GM04503 (cell line): Measurements from ENCODE around the gene TAF3.
"Not testable (repeated sequence)": the region's sequence is repeated elsewhere in the genome, so short reads cannot be mapped to it uniquely, and the experiment has no call there.

ENCODE experiments used
- DNase-seq: peaks from one replicate; pipeline ENCODE4 v3.0.0-alpha.2; 2012; ENCODE audit warnings: low read depth

Gene TAF3

DNA sequence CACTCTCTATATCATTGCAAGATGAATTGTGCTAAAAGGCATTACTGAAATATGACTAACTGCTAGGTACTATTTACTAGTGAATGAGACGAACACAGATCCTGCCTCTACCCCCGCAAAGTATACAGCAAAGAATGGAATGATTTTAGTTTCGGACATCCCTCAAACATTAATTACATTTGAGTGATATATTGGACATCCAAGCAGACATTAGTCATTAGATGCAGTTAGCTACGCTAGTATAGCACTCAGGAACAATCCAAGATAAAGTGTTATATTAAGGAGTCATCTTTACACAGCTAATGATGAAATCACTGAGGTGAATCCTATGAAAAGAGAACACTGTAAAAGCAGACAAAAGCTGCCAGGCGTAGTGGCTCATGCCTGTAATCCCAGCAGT is 7.3 kb upstream of the TAF3 start:
- DNase-seq = no peak

DNA sequence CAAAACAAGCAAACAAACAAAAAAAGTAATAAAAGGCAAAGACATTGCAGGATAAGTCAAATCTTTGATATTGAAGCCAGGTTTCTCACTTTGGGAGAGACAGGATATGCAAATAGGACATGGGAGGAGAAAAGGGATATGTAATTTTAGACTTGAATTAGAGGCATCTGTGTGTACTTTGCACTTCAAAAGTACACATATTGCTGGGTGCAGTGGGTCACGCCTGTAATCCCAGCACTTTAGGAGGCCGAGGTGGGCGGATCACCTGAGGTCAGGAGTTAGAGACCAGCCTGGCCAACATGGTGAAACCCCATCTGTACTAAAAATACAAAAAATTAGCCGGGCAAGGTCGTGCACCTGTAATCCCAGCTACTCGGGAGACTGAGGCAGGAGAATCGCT is 6.6 kb upstream of the TAF3 start:
- not testable (repeated sequence) for DNase-seq

DNA sequence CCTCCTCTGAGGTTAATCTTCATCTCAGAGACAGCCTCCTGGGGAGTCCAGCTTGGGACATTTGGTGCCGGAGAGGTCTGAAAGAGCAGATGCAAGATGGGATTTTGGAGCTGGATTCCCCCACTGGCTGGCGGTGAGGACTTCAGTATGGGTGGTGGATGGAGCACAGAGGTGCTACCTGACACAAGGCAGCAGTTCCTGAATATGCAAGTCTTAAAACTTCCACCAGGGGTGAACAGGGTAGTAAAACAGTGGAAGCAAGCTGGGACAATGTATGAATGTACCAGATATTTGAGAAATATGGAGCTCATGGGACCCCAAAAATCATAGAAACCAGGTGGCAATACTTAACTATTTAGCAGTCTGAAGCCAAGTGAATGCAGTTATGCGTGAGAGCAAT is 4.8 kb upstream of the TAF3 start:
- no peak for DNase-seq

DNA sequence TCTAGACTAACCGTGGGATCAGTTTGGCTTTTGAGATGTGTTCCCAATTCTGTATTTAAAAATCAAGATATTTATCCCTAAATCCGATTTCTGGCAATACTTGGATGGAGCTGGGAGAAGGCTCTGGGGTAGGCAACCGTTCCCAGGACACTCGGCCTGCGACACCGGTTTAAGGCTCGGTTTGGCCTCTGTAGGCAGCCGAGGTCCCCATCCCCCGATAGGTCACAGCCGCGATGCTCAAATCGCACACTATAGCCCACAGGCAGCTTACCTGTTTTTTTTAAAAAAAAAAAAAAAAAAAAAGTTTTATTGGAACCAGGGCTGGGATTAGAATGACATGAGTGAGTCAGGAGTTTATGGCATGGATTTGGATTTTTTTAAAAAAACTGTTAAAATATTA is 729 bp upstream of the TAF3 start:
- DNase-seq = no peak

DNA sequence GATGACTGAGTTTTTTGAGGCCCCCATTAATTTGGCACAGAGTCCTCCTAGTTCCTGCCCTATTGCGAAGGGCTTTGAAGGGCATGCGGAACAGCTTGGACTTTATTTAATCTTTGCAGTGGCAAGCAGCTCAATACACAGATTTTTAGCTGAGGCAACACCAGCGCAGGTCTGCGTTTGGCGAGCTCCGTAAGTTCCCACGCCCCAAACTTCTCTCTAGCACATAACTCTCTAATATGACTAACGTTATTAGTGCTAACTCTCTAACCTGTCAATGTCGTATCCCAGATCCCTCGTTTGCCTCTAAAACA is 366 bp upstream of the TAF3 start:
- no peak for DNase-seq

DNA sequence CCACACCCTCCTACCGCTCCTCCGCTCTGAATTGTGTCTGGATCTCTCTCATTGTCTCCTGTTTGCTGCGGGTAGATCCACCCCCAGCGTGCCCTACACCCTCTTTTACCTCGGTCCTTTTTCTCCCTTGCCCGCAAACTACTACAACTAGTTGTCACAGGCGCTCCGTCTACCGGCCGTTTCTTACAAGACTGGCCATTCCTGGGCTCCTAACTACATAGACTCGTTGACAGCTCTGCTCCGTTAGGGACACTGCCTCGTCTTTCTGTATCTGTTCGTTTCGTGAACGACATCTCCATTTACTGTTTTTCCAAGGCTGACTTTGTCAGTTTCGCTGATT is 786 bp downstream of the TAF3 start:
- no peak for DNase-seq

DNA sequence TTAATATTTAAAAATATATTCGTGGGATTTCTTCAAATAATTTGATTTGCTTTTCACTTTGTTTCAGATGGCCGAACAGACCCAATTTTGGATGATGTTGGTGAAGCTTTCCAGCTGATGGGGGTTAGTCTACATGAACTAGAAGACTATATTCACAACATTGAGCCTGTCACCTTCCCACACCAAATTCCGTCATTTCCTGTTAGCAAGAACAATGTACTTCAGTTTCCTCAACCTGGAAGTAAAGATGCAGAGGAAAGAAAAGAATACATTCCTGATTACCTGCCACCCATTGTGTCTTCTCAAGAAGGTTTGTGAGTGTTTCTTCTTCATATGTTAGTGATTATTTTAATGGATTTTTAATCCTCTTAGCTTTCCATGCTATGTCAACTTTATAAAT is 5.9 kb downstream of the TAF3 start:
- DNase-seq = no peak

DNA sequence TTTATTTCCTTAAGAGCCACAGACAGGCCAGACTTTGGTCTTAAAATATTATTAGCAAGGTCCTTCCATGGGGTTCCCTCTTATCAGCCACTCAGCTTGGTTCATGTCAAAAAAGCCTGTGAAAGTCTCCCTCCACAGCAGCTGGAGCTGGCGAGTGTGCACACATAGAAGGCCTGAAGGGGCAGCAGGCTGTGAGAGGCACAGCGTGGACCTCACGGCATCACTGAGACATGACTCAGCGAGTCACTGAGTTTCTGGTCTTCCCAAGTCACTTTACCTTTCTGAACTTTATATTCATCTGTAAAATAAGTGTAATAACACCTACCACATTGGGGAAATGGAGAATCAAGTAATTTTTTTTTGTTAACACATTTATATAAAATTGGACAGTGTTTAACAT is 8.7 kb downstream of the TAF3 start:
- no peak for DNase-seq

DNA sequence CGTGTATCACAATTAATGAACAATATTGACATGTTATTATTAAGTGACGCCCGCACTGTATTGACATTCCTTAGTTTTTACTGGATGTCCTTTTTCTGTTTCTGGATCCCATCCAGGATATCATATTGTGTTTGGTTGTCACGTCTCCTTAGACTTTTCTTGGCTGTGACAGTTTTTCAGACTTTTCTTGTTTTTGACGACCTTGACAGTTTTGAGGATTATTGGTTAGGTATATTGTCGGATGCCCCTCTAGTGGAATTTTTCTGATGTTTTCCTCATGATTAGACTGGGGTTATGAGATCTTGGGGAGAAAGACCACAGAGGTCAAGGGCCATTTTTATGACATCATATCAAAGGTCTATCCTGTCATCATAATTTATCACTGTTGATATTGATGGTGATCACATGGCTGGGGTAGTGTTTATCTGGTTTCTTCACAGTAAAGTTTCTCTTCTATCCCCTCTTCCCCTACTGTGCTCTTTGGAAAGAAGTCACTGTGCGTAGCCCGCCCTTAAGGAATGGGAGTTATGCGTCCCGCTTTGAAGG is 11.1 kb downstream of the TAF3 start:
- no peak for DNase-seq

DNA sequence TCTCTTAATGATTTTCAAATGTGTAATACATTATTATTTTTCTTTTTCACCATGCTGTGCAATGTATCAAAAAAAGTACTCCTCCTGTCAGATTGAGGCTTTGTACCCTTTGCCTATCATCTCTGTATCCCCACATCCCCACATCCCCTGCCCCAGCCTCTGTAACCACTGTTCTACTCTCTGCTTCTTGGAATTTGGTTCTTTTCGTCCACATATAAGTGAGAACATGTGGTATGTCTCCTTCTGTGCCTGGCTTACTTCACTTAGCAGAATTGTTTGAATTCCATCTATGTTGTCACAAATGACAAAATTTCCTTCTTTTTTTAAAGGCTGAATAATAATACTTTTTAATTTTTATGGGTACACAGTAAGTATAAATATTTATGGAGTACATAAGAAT is 13.8 kb downstream of the TAF3 start:
- DNase-seq = no peak

DNA sequence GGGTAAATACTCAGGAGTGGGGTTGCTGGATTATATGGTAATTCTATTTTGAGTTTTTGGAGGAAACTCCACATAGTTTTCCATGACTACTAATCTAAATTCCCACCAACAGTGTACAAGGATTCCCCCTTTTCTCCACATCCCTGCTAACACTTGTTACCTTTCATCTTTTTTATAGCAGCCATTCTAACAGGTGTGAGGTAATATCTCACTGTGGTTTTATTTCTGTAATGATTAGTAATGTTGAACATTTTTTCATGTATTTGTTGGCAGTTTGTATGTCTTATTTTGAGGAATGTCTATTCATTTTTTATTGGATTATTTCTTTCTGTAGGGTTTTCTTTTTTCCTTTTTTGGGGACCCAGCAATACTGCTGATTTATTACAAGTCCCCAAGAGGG is 14.9 kb downstream of the TAF3 start:
- no peak for DNase-seq

DNA sequence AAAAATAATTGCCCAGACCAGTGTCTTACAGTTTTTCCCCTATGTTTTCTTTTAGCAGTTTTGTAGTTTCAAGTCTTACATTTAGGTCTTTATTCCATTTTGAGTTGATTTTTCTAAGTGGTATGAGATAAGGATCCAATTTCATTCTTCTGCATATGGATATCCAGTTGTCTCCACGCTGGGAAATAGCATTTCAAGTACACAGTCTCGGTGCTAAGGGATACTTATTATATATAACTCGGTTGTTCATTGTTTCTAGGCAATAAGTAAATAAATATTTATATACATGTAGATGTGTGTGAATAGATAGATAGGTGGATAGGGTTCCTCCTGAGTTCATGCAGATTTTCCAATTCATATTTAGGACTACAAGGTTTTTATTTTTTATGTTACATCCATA is 16.0 kb downstream of the TAF3 start:
- no peak for DNase-seq

DNA sequence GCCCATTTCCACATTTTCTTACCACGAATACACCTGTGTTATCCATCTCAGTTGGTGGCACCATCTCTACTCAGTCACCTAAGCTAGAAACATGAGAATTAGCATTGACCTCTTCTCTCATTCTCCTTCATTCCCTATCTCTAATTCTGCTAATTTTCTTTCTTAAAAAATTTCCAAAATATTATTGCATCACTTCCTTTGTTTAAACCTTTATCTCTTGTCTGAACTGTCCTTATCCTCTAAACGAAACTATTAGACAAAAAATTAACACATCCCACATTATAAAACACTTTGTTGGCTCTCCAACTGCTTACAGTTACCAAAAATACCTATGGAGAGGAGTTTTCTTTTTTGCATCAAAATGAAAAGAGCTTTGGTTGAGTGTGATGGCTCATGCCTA is 18.3 kb downstream of the TAF3 start:
- no peak for DNase-seq

DNA sequence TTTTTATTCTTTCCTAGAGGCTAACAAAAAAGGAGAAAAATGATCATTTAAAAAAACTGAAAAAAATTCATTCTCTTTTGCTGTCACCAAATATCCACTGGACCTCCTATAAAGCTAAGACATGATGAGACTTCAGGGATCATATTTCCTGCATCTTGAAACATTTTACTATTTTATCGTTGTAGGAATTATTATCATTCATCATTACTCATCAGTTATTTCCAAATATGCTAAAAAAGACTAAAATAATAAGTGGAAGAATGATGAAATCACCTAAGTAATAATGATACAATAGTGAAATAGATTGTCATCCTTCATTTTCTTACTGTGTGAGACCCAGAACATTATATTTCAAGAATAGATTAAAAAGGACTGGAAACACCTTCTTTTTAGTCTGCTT is 28.3 kb downstream of the TAF3 start:
- no peak for DNase-seq

DNA sequence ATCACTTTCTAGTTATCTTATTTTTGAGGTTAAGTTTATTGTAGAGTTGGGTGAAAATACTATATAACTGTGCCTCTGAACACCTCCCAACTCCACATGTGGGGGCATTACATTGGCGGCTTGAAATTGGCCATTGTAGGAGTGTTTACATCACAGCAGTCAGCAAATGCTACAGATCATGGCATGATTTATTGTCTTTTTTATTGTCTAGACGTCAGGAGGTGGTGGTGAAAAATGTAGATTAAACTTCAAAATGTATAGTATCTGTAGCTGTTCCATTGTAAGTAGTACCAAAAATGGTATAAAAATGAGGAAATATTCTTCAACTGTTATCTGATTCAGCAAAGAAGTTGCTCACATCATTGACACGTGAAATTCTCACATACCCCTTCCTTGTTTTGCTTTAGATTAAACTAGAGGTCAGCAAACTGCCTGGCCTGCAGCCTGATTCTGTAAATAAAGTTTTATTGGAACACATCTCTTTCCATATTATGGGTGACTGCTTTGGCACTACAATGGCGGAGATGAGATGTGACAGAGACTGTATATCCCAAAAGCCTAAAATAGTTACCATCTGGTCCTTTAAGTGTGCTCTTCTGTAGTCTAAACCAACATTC is 35.0 kb downstream of the TAF3 start:
- no peak for DNase-seq

DNA sequence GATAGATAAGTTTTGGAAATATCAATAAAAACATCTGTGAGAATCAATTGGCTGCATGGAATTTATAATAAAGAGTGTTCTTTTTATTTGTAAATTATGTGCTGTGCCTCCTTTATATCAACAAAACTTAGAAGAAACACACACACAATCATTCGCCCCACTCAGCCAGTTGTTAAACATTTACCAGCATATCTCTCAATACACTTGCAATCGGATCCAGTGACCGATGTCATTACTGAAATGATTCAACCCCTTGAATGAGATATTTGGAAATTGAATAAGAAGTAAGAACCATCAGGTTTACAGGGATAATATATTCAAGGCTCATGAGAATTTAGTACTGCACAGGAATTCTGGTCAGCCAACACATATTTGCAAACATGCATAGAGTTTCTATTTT is 35.6 kb downstream of the TAF3 start:
- DNase-seq = no peak

DNA sequence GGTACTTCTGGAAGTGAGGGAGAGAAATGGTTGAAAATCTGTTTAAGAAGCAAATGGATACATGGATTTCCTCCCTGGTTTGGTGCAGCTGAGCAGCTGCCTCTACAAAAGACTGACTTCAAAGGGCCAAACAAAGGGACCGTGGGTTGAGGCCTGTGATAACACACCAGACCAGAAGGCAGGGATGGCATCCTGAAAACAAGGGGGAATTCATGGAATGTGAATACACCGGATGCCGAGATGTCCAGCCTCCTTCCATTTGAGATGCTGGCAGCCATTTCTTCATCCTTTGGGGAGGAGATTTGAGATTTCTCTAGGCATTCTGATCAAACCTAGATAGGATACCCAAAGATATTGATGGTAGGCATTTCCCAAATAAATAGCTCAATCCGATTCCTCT is 36.9 kb downstream of the TAF3 start:
- DNase-seq = no peak

DNA sequence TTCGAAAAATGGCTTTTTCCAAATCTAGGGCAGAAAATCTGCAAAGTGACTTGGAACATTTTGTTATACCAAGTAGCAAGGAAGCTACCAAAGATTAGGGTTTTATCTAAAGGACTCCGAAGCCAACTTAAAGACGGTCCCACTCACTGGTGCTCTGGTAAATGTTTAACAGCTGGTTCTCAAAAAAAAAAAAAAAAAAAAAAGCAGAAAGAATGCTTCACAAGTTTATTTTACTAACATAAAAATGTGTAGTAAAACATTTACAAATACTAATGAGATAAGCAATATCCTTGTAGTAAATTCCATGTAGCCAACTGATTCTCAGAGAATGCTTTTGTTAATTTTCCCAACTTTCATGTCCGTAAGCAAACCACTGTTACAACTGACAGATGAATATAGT is 38.4 kb downstream of the TAF3 start:
- no peak for DNase-seq

DNA sequence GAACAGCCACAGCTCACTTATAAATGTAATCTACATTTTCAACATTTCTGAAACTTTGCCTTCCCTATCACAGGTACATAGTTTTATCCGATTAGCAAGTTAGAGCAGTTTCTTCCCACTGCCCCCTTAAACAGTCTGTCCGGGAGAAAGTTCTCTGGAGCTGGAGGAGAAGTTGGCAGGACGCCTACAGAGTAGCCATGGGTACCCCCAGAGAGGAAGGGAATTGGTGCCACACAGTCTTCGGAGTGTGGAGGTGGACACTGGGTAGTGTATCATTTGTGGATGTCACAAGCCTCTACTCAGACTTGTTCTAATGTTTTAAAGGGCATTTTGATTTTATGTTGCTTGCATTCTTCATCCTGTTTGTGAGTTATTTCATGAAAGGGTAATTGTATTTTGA is 39.0 kb downstream of the TAF3 start:
- no peak for DNase-seq

DNA sequence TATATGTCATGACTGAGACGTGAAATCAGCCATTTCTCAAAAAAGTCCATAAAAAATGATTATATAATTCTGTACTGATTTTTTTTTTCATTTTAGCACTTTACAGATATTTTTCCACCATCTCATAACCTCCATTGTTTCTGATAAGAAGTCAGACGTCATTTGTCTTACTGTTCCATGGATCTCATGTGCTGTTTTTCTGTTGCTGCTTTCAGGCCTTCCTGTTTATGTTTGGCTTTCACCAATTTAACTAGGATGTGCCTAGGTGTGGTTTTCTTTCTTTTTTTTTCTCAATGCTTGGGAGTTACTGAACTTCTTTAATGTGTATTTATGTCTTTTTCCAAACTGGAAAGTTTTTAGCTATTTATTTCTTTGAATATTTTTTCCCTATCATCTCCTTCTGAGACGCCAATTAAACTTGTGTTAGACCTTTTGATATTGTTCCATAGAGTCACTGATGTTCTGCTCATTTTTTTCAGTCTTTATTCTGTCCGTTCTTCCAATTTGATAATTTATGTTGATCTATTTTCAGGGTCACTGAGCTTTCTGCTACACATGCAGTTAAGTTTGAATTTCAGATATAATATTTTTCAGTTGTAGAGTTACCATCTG is 43.3 kb downstream of the TAF3 start:
- no peak for DNase-seq

DNA sequence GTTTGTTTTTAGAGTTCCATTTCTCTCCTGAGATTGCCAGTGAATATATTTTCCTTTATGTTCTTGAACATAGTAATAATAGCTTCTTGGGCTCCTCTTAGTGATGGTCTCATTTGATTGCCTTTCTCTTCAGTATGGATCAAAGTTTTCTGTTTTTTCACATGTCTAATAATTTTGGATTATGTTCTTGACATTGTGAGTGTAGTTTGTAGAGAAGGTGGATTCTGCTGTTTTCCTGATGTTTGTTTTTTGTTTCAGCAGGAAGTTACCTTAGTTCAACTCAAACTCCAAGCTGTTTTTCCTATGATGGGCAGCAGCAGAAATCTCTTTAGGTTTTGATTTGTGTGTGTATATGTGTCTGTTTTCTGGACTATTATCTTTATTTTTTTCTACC is 43.8 kb downstream of the TAF3 start:
- DNase-seq = no peak

DNA sequence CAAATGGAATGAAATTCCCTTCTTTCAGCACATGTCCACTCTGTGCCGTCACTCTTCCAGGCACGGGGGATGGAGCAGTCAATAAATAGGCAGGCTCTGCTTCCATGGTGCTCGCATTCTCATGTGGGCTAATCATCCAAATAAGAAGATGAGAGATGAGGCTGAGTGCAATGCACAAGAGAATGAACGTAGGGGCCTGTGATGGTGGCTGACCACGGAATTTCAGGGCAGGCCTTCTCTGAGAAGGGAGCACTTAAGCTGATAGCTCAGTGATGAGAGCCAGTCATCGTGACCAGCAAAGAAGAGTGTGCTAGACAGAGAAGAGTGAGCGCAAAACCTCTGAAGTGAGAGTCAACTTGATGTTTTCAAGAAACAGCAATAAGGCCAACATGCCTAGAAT is 47.9 kb downstream of the TAF3 start:
- DNase-seq = no peak

DNA sequence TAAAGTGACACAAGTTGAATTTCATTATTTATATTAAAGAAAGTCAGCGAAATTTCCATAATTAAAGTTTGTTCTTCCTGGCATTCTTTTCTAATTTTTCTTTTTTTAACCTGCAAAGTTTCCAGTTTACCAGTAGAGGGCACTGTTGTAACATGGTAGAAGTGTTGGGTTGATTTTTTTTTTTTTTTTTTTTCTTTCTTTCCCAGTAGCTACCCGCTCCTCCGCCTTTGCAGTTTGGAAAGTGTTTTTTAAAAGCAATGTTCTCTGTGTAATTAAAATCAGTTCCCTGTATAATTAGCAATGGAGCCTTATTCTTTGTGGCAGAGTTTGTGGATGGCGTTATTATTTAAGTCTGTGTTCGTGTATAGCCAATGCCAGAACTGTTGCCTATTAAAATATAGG is 53.7 kb downstream of the TAF3 start:
- no peak for DNase-seq

DNA sequence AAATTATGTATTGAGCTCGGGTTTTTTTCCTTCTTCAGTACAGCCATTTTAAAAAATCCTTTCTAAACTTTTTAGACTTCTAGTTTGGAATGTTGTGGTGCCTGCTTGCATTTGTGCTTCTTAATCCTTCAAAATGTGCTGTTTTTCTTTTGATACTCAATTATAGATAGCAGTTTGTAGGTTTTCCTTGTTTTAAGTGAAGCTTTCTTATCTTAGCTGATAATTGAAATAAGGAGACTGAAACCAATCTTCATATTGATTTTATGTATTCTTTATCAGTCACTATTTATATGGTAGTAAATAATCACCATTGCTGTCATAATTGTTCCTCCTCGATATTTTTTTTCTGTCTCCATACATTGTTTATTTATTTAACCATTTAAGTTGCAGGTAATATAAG is 56.6 kb downstream of the TAF3 start:
- no peak for DNase-seq
